GM23248 (cell line): ENCODE data around the gene PTPRN2.

Experiments used
- EZH2 ChIP-seq: fragments of 200-600 bp; sonication (generic); IDR thresholded peaks from 2 replicates; pipeline ENCODE4 v1.6.1; 2018; ENCODE audit warnings: antibody characterized with exemption, mild to moderate bottlenecking; ENCODE audit not compliant: insufficient read depth, poor library complexity, severe bottlenecking
- EZH2phosphoT487 ChIP-seq: fragments of 200-600 bp; sonication (generic); IDR thresholded peaks from 2 replicates; pipeline ENCODE4 v1.6.1; 2018; ENCODE audit warnings: antibody characterized with exemption, moderate library complexity, mild to moderate bottlenecking, low read depth; ENCODE audit not compliant: insufficient read depth

DNA sequence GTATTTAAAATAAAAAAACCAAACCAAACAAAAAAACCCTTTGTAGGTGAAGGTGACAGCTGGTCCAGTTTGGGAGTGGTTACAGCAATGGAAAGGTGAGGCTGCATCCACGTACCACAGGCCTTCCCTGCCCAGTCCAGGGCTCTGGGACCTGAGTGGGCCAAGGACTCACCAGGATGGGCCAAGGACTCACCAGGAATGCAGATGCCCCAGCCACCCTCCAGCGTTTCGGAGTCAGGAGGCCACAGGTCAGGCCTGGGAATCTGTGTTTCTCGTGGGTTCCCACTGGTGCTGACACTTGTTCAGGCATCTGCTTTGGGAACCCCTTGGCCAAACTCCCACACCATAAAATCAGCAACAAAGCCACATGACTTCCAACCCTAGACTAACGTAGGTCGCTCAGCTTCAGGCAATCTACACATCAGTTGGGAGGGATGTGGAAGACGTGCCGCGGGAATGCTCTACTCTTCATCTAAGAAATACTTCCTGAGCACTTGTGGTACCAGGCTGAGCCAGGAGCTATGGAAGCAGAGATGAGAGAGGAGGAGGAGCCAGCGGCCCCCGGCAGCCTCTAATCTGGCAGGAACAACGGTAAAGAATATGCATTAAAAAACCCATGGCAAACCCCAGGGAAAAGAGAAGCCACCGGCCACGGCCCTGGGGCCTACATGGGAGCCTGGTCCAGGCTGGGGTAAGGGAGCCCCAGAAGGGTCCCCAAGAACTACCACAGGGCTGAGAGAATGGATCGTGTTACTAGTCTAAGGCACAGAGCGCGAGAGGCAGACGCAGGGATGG, 473.4 kb downstream of the PTPRN2 start:
- no peak for TF ChIP-seq EZH2
- no peak for TF ChIP-seq EZH2phosphoT487
